ENCODE data around the gene KMT5B. TPM values are rescaled to one million over a fixed set of nuclear protein-coding genes. Genes with fewer than 3 reads are reported as not detected.

KMT5B gene
- total RNA-seq, 1 experiment from 2014 or later, result 35.1 TPM

DNA sequence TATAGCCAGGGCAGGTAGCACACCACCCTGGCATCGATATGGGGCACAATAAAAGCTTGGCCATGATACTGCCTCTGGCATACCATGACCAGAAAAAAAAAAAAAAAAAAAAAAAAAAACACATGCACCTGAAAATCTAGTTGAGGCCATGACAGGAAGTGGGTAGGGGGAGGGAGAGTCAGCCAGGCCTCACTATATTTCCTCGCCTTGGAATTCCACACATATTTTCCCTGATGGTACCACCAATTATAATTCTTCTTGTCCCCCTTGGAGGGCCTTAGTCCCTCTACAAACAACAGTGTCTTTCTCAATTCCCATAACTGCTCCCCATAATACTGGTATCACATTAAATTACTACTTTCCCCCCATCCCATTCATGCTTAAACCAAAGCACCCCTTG lies 79.3 kb downstream of the KMT5B start:
- Histone ChIP-seq H3K4me2 (ENCODE audit: low read length) (no peak overlapping the region), H2AFZ (ENCODE audit: low read depth, low read length, poor library complexity, severe bottlenecking) (no peak overlapping the region), H3K9me3 (ENCODE audit: control insufficient read depth in 1 of 2, insufficient read depth in 1 of 2, low read depth in 1 of 2, low read length in 2 of 2) (peaks cover 0 to 11% of the 10 kb centered on the region in 2 experiments; a peak in 1 of 4 replicates), H3K9ac (ENCODE audit: low read length) (no peak overlapping the region), H3K36me3 (ENCODE audit: control insufficient read depth in 1 of 2, insufficient read depth in 2 of 2, low read length in 2 of 2) (no peaks in the 10 kb centered on the region), H3K27ac (ENCODE audit: low read depth, low read length) (no peak overlapping the region), H3K4me3 (replicated peaks in 1 of 2; ENCODE audit: low read depth in 1 of 2, low read length in 2 of 2) (no peak overlapping the region), H3K27me3 (ENCODE audit: insufficient read depth, low read length) (no peaks in the 10 kb centered on the region), H3K79me2 (ENCODE audit: insufficient read depth, low read length) (no peaks in the 10 kb centered on the region), H3K9me2 (ENCODE audit: insufficient read depth) (no peaks in the 10 kb centered on the region), H4K20me1 (ENCODE audit: insufficient read depth) (no peaks in the 10 kb centered on the region), H3K4me1 (ENCODE audit: control insufficient read depth in 1 of 2, insufficient read depth in 2 of 2, low read length in 2 of 2) (peaks cover 9 to 13% of the 10 kb centered on the region in 2 experiments; a peak in 3 of 4 replicates)
- no peak for TF ChIP-seq FOSL1 (IDR thresholded peaks at IDR 0.05; ENCODE audit: low read depth)
- TF ChIP-seq, protein P1, sequence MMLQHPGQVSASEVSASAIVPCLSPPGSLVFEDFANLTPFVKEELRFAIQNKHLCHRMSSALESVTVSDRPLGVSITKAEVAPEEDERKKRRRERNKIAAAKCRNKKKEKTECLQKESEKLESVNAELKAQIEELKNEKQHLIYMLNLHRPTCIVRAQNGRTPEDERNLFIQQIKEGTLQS (IDR thresholded peaks at IDR 0.05), result no peak
- no peak for TF ChIP-seq JUND (IDR thresholded peaks at IDR 0.05)
- no peak for TF ChIP-seq ZFX (IDR thresholded peaks at IDR 0.05)
- no peak for TF ChIP-seq SIN3A (IDR thresholded peaks at IDR 0.05; ENCODE audit: low read depth)
- no peak for TF ChIP-seq CBX3 (IDR thresholded peaks at IDR 0.05; ENCODE audit: low read depth)
- TF ChIP-seq, protein P2, sequence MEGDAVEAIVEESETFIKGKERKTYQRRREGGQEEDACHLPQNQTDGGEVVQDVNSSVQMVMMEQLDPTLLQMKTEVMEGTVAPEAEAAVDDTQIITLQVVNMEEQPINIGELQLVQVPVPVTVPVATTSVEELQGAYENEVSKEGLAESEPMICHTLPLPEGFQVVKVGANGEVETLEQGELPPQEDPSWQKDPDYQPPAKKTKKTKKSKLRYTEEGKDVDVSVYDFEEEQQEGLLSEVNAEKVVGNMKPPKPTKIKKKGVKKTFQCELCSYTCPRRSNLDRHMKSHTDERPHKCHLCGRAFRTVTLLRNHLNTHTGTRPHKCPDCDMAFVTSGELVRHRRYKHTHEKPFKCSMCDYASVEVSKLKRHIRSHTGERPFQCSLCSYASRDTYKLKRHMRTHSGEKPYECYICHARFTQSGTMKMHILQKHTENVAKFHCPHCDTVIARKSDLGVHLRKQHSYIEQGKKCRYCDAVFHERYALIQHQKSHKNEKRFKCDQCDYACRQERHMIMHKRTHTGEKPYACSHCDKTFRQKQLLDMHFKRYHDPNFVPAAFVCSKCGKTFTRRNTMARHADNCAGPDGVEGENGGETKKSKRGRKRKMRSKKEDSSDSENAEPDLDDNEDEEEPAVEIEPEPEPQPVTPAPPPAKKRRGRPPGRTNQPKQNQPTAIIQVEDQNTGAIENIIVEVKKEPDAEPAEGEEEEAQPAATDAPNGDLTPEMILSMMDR (IDR thresholded peaks at IDR 0.05 in 2 of 3, conservative IDR thresholded peaks at IDR 0.05 in 1 of 3; ENCODE audit: borderline replicate concordance in 1 of 3, insufficient read depth in 1 of 3, low read depth in 2 of 3, low read length in 2 of 3), result no peak
- ChIA-PET RAD21 (ENCODE audit: low non-redundant PET in 1 of 2, low total read pairs in 2 of 2, uncharacterized antibody in 2 of 2, unreplicated experiment in 2 of 2) (no interaction called here), POLR2A (no interaction called here), CTCF (no interaction called here)
- no peak for ATAC-seq
- intact Hi-C loops (cut with micrococcal nuclease), result no loop called here
- DNase-seq (ENCODE audit: low read depth, low spot score), result no peak
- no TSS peak for BruUV-seq (replicated peaks)

DNA sequence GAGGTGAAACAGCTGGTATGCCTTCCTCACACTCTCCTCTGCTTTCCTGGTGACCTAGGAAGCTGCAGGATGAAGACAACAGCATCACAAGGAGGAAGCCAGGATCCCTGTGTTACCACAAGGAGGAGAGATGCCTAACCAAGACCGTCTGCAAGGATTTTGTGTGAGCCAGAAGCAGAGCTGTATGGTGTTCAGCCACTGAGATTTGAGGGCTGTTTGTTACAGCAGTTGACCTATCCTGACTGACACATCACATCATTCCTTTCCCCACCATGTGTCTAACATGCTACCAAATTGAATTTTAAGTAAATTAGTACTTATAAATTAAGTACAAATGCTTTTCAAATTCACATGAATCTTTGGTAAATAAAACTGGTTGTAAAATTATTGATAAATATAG lies 83.0 kb downstream of the KMT5B start:
- H3K27me3 ChIP-seq (ENCODE audit: insufficient read depth, low read length), result no peaks in the 10 kb centered on the region
- H3K4me2 ChIP-seq (ENCODE audit: low read length), result no peak overlapping the region
- no peak overlapping the region for H3K4me3 ChIP-seq (replicated peaks in 1 of 2; ENCODE audit: low read depth in 1 of 2, low read length in 2 of 2)
- TF ChIP-seq JUND (IDR thresholded peaks at IDR 0.05) (no peak), FOSL1 (IDR thresholded peaks at IDR 0.05; ENCODE audit: low read depth) (no peak), EZH2phosphoT487 (IDR thresholded peaks at IDR 0.05; ENCODE audit: borderline replicate concordance) (no peak)
- no peak for ATAC-seq
- H3K36me3 ChIP-seq (ENCODE audit: control insufficient read depth in 1 of 2, insufficient read depth in 2 of 2, low read length in 2 of 2), result no peaks in the 10 kb centered on the region
- H4K20me1 ChIP-seq (ENCODE audit: insufficient read depth), result no peaks in the 10 kb centered on the region
- no peak overlapping the region for H2AFZ ChIP-seq (ENCODE audit: low read depth, low read length, poor library complexity, severe bottlenecking)
- intact Hi-C loops (cut with micrococcal nuclease), result no loop called here
- no peak overlapping the region for H3K27ac ChIP-seq (ENCODE audit: low read depth, low read length)
- CTCF ChIA-PET, result interaction anchor here (0.5 kb wide), 1 partner anchor 1756 kb away, joined by 4 read pairs; no protein-coding TSS in a partner anchor
- peaks cover 0 to 11% of the 10 kb centered on the region in 2 experiments; a peak in 1 of 4 replicates for H3K9me3 ChIP-seq (ENCODE audit: control insufficient read depth in 1 of 2, insufficient read depth in 1 of 2, low read depth in 1 of 2, low read length in 2 of 2)
- POLR2A ChIA-PET, result no interaction called here
- BruUV-seq (replicated peaks), result no TSS peak
- H3K9ac ChIP-seq (ENCODE audit: low read length), result no peak overlapping the region
- RAD21 ChIA-PET (ENCODE audit: low non-redundant PET in 1 of 2, low total read pairs in 2 of 2, uncharacterized antibody in 2 of 2, unreplicated experiment in 2 of 2), result no interaction called here
- no peaks in the 10 kb centered on the region for H3K9me2 ChIP-seq (ENCODE audit: insufficient read depth)
- peaks cover 36 to 49% of the 10 kb centered on the region in 2 experiments for H3K4me1 ChIP-seq (ENCODE audit: control insufficient read depth in 1 of 2, insufficient read depth in 2 of 2, low read length in 2 of 2)
- DNase-seq (ENCODE audit: low read depth, low spot score), result no peak
- no peaks in the 10 kb centered on the region for H3K79me2 ChIP-seq (ENCODE audit: insufficient read depth, low read length)

Data from HCT116 (cell line).